CD4-positive, alpha-beta T cell treated with Interleukin-4 for 1 hour (primary cell): ENCODE data around the gene SEPTIN12.

ENCODE experiments used
- DNase-seq, 2 donors: peaks; one replicate each; pipeline ENCODE4 v3.0.0-alpha.2; 2020 to 2022

The SEPTIN12 gene

DNA sequence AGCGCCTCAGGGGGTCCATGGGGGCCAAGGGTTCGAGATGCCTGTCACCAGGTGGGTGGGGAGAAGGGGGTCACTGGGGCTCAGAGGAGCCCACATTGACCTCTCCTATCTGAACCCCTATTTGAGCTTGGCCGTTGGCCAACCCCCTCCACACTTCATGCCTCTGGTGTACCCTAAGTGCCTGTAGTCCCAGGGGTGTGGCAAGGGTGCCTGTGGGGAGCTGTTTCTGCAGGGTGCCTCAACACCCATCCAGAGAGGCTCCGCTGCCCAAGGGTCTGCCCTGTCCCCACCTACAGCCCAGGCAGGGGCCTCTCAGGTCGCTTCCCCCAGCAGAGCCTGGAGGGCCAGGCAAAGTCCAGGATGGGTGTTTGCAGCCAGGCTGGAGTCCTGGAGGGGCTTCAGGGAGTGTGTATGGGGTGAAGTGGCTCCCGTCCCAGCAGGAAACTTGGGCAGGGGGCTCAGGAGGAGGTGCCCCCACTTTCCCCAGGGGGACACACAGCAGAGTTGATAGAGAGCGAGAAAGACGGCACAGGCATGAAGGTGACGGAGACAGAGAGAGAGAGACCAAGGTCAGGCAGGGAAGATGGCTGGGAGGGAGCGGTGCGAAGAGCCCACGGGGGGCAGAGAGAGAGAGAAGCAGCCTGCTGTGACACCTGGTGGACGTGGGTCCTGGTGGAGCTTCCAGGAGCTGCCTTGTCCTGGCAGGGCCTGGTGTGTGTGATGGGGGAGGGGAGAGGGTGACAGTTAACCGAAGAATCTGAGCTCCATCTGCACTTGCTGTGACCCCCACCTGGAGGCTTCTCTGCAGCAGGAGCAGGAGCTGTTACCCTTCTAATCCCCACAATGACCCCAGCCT lies at the start of gene SEPTIN12:
TSS of gene SEPTIN12 (minus strand) at position 719 of the 856 bp plus-strand sequence. CDS start at position 19, 700 bp downstream.
- DNase-seq: no peak

GRCh38 chr16:4836727-4837126 lies 48.6 kb upstream of the SEPTIN12 start:
- no peak for DNase-seq

- no peak for DNase-seq
Observed at GRCh38 chr16:4833584-4833983, 45.4 kb upstream of the SEPTIN12 start.

DNA sequence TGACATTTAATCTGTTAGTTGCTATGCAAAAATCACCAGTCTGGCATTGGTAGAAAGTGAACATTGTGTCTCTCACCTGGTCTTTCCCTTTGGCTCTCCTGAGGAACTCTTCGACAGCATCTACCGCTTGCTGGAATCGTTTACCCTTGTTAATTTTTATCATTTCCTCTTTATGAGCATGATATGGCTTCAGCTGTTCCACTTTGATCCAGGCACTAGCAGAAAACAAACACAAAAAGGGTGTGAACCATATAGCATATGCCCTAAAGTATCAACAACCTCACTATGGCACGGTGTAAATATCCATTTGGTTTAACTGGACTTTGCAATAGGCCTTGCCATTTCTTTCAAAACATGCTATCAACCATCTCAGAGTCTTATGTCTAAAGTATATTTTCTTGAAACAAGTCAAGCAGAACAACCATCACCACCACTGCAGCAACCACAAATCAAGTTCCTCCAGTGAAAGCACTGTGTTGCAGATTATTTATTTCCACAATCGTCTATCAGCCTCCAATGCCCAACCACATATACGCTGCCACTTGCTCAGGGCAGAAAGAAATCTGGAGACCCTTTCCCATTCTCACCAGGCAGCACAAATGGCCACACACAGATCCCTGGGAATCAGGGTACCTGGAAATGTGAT lies 44.7 kb upstream of the SEPTIN12 start:
- no peak for DNase-seq

GRCh38 chr16:4831616-4832015 lies 43.5 kb upstream of the SEPTIN12 start:
- no peak for DNase-seq

GRCh38 chr16:4830408-4830807 lies 42.3 kb upstream of the SEPTIN12 start:
- DNase-seq: no peak

GRCh38 chr16:4828567-4829321 lies 40.6 kb upstream of the SEPTIN12 start:
- DNase-seq: no peak

GRCh38 chr16:4826980-4827379 lies 38.8 kb upstream of the SEPTIN12 start:
- DNase-seq: no peak

DNA sequence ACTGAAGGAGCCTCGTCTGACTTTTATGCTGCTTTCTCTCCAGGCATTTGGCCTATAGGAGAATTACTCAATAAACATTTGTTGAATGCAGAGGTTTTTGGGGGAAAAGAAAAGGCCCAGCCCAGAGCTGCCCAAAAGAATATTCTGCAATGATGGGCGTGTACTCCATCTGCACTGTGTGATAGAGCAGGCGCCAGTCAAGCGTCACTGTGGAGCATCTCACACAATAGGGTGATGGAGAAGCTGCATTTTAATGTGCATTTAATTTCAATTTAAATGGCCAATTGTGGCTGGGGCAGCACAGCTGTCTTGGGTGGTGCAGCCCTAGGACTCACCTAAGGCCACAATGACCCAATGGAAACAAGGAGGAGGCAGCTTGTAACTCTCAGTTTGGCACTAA lies 38.4 kb upstream of the SEPTIN12 start:
- DNase-seq: no peak

GRCh38 chr16:4825196-4825595 lies 37.1 kb upstream of the SEPTIN12 start:
- DNase-seq: no peak

DNA sequence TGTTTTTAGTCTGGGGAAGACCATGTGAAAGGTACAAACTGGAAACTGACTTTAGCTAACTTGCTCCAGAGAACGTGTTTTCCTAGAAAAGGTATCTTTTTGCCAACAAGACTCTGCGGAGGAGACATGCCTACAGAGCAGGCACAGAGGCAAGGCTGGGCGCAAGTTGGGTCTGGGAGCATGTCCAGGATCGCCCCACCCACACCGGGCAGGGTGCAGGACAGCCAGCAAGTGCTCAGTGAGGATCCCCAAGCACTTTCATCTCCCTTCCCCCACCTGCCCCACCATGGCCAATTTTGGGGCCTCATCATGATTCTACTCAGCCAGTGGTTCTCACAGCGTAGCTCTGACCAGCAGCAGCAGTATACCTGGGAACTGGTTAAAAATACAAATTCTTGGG lies 32.5 kb upstream of the SEPTIN12 start:
- no peak for DNase-seq

DNA sequence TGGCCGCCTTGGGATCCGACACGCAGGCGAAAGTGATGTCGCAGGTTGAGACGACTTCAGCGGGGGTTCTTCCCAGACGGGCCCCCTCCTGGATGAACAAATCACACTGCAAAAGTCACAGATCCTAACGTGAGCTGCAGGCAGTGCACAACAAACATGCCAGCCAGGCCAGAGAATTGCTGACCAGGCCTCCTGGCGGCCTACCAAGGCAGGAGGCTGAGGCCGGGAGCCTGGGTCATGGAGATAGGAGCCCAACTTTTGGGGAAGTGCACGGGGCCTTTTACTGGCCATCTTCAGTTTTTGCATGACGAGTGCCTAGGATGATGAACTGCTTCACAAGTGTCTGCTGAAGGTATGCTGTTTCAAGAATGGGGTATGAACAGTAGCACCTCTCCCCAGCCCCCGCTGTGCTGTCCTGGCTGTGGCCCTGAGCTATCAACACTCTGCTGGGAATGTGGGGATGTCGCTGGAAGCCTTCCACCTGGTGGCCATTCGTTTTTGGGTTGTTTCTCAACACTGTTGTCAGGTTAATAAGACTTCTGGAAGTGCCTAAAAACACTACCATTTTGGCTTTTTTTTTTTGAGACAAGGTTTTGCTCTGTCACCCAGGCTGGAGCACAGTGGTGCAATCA lies 26.5 kb upstream of the SEPTIN12 start:
- DNase-seq: no peak

DNA sequence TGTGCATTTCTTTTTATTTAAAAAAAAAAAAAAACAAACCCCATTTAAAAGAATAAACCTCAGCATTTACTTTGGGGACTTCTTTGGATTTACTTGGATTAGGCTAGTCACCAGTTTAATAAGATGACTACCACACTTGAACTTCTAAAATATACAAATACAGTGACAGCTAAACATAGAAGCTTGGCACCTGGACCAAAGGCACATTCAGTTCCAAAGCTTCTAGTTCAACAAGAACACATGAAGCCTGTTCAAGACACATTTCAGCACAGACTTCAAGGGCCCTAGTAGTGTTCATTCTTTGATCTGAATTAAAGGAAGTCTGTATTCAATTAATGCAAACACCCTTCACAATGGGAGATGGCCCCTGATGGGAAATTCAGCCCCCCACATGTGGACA lies 25.9 kb upstream of the SEPTIN12 start:
- no peak for DNase-seq

DNA sequence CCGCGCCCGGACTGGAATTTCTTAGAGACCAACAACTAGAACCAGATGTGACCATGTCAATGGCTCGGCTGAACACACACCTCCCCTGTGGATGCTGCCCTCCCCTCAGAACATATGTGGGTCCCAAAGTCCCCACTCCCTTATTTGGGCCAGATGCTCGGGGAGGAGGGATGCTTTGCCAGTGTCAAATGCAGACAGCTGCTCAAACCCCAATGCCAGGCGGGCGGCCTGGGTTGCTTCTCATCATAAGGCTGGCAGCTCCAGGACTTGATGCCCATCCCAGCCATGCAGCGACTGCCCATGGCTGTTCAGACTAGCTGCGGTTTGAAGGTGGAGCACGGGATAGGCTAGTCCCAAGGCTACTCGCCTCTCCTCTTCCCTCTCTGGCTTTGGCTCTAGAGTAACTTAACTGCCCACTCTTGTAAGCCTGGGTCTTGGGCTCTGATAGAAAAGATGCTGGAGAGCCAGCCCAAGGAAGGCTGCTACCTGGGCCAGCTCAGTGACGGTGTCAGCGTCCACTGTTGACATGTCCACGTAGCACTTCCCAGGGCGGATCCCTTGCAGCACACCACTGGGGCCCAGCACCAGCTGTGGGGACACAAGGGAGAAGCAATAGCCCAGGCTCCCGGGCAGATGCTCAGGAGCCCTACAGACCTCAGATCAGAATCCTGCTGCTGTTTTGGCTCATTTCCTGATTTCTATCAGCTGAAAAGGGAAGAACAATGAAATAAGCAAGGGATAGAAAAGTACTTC lies 25.3 kb upstream of the SEPTIN12 start:
- no peak for DNase-seq

DNA sequence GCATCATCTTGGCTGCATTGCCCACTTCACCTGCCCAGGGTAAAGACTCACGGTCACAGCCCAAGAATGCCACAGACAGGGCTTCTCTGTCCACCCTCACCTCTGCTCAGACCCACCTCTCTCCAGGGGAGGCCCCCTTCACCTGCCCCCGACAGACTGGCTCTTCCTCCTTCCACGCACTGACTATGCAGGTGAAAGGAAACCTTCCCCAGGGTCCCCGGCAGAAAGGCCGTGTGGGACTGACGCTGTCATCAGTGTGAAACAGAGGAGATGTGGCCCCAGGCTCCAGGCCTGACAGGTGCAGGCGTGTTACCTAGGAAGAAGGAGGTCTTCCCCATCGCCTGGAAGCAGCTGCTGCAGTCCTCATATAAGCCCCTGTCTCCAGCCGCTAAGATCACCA lies 23.6 kb upstream of the SEPTIN12 start:
- no peak for DNase-seq

GRCh38 chr16:4811242-4811641 lies 23.1 kb upstream of the SEPTIN12 start:
- DNase-seq: no peak

DNA sequence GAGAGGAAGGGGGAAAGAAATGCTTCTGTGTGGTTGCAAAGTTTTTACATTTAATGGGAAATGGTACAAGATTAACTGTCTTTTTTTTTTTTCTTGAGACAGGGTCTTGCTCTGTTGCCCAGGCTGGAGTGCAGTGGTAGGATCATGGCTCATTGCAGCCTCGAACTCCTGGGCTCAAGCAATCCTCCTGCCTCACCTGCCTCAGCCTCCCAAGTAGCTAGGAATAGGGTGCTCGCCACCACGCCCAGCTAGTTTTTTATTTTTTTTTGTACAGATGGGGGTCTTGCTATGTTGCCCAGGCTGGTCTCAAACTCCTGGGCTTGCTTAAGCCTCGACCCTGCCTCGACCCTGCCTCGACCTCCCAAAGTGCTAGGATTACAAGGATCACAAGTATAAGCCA lies 18.1 kb upstream of the SEPTIN12 start:
- no peak for DNase-seq

DNA sequence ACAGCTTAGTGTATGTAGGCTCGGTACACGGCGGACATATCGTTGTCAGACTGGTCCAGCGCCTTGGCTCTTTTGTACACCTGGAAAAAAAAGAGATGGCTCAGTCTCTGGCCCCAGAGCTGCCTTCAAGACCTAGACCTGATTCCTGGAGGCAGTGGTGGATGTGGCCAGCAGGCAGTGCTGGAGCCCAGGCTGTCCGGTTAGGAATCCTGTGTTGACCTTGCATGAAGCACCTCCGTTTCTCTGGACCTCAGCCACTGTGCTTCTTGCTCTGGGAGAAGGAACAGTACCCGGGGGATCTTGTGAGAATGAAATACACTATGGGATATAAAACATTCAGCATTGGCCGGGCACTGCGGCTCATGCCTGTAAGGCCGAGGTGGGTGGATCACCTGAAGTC lies 17.1 kb upstream of the SEPTIN12 start:
- no peak for DNase-seq

DNA sequence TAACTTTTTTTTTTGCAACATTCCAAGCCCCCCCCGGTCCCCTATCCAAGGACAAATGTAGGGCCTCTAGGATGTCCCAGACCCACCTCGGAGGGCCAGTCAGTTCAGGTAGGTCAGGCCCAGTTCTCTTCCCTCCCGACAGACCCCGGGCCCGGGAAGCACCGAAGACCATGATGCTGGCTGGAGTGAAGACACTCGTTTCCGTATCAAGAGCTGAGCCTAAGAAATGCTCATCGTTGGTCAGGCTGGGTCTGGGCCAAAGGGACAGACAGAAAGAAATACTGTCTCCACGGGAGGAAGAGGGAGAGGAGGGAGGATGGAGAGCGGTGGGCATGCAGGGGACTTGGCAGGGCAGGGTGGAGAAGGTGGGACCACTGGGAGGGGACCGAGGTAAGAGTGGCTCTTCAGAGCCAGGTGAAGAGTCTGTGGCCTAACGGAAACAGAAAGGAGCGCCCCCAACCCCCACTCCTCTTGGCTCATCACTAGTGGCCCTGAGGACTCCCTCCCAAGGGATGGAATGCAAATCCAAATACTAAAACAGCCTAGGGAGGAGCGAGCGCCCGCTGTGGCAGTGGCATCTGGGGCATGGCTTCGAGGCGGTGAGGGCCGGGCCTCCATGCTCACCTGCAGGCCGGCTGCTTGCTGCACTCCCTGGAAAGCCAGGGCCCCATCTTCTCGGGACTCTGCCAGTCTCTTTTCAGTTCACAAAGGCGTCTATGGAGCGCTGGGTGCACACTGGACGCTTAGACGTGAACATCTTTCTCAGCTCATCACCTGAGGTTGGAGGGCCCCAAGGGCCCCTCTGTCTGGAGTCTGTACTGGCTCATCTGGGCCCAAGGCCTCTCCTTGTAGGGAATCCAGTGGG lies 16.0 kb upstream of the SEPTIN12 start:
- DNase-seq: no peak

DNA sequence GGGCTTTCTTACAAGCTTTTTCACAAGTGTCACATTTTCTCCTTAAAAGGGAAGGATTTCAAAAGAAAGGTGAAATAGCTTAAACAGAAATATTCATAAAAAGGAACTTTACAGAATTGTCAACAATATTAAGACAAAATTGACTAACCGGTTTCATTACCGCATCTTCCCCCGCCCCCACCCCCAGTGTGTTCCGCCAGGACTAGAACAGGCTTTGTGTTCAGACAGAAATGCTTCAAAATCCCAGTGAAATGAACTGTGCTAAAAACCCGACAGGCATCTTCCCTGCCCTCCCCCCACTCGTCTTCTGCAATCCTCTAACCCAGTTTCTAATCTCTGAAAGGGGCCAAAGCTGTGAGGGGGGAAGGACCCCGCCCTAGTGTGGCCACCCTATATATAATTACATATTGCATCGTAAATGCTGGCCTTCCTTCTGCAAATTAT lies 15.3 kb upstream of the SEPTIN12 start:
- no peak for DNase-seq

DNA sequence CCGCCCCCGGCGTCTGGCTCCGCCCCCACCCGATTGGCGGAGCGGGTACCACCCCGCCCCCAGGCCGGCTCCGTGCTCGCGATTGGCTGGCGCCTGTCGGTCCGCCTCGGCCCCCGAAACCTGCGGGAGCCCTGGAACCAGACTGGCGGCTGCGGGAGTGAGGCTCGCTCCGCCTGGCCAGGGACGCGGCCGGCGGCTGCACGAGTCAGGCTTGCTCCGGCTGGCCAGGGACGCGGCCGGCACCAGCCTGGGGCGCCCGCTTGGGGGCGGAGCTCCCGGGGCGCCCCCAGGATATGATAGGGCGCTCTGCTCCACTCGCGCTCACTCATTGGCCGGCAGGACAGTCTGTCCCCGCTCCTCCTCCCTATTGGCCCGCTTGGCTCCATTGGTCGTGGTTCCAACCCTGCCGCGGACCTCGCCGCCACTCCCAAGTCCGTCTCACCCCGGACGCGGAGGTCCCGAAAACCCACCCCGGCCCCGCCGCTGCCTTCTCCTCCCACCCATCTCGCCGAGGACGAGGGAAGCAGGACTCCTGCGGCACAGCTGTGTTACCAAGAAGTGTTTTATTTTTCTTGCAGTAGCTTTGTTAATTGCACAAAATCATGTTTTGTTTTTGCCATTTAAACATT lies 14.6 kb upstream of the SEPTIN12 start:
- peak; percentile 88 to 89 for DNase-seq
